Liver (tissue), 3 donors: ENCODE data around the gene HTR5A.

Experiments
- CTCF ChIP-seq: fragments of 150-350 bp; IDR thresholded peaks from 2 replicates; pipeline ENCODE4 v1.5.1; 2017; ENCODE audit warnings: improper control_type of control experiment, low read depth, low read length; ENCODE audit not compliant: missing input control
- GABPA ChIP-seq, 2 donors: IDR thresholded peaks in 1 of 2; conservative IDR thresholded peaks in 1 of 2; 2 replicates each; pipeline ENCODE4 v1.6.1; 2016; ENCODE audit warnings: antibody characterized with exemption in 2 of 2, mild to moderate bottlenecking in 1 of 2, moderate library complexity in 1 of 2
- RAD21 ChIP-seq, 2 donors: IDR thresholded peaks; 2 replicates each; pipeline ENCODE4 v1.6.1; 2016; ENCODE audit warnings: antibody characterized with exemption in 2 of 2, mild to moderate bottlenecking in 2 of 2
- RXRA ChIP-seq, 2 donors: IDR thresholded peaks; 2 replicates each; pipeline ENCODE4 v1.6.1; 2017 to 2018; ENCODE audit warnings: antibody characterized with exemption in 2 of 2, mild to moderate bottlenecking in 1 of 2
- SP1 ChIP-seq: IDR thresholded peaks from 2 replicates; pipeline ENCODE4 v1.6.1; 2018; ENCODE audit warnings: antibody characterized with exemption, mild to moderate bottlenecking
- TAF1 ChIP-seq: conservative IDR thresholded peaks from 2 replicates; pipeline ENCODE4 v1.6.1; 2016; ENCODE audit warnings: antibody characterized with exemption, mild to moderate bottlenecking
- donor health status: healthy.
- donor health status: healthy.

- TF ChIP-seq CTCF (no peak), RAD21 (IDR thresholded peaks at IDR 0.05) (no peak), SP1 (no peak), TAF1 (no peak), RXRA (IDR thresholded peaks at IDR 0.05) (no peak), GABPA (IDR thresholded peaks at IDR 0.05 in 1 of 2, conservative IDR thresholded peaks at IDR 0.05 in 1 of 2) (no peak)
Observed at GRCh38 chr7:155123413-155123812, 53.3 kb downstream of the HTR5A start.
